SW 1271 (cell line): ENCODE data around the gene CCDC85A.

Source experiments
- DNase-seq, 2 experiments: peaks; one replicate each; lab custom pipeline; 2025; lab: John Stamatoyannopoulos, UW

Gene CCDC85A

DNA sequence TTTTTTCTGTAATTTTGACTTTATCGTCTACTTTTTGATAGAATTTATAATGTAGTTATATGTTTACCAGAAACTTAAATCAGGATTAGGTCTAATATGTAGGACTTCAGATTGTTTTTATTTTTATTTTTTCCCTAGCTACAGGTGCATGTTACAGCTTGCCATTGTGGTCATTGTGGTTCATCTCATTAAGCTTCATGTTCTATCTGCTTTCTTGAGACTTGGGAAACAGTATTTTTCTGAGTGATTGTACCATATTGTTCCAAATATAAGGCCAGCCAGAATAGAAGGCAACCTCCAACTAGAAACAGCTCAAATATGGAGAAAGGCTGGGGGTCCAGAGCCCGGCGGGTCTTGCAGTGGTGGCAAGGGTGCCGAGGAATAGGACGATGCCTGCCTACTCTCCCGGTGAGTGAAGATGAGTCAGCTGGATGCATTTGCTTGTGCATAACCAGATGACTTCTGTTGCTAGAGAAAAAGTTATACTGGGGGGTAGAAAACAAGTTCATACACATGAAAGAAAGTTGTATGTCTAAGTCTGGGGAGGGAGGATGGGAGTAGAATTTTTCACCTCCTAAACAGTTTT lies 188.4 kb downstream of the CCDC85A start:
- no peak for DNase-seq

DNA sequence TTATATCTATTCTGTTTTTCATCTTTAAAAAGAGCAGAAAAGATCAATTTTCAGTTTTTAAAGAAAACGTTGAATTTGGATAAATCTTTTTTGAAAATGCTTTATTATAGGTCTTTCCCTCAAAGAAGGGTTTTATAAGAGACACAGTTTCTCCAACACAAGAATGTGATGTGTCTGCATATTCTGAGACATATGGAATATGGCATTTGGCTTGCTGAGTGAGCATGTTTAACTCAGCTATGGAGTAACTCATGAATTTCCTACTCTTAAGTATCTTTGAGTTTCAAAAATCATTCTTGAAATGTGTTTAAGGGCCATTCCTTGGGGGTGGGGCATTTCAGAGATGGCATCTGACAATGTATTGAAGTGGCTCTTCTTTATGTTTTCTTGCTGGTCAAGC lies 191.5 kb downstream of the CCDC85A start:
- no peak for DNase-seq

DNA sequence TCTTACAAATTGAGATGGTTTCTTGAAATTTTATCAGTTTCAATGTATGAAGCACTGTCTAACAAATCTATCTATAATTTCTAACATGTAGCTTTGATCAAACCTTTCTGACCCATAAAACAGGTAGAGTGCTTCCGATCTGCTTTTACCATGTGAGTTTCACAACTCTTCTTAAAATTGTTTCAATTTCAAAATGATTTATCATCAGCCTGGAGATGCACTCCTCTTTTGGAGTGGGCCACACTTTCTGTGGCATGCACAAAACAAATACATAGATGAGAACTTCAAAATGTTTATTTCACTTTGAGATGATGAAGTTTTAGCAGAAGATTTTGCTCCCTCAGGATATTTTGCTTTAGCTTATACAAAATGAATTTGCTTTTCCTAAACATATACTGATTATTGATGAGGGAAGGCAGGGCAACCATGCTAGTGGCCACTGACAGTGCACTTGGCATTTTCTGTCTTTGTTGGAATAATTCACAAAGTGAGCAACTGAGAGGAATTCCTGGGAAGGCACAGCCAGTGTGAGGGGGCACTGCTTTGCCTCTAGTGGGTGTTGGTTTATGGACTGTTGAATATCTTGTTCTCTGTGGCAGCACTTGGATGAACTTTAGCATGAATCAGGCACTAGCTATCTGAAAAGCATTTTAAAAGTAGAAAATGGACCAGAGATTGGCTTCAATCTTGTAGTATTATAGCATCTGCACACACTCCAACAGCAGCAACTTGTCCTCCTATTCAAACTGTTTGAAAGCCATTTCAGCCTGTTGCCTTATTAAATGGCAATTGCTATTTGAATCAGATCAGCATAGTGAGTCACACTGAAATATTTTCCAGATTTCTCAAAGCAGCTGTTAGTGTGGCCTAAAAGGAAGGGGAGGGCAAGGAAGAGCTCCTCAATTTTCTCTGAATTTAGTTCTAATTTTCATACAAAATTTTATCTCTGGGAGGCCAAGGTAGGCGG lies 193.2 kb downstream of the CCDC85A start:
- no peak for DNase-seq

DNA sequence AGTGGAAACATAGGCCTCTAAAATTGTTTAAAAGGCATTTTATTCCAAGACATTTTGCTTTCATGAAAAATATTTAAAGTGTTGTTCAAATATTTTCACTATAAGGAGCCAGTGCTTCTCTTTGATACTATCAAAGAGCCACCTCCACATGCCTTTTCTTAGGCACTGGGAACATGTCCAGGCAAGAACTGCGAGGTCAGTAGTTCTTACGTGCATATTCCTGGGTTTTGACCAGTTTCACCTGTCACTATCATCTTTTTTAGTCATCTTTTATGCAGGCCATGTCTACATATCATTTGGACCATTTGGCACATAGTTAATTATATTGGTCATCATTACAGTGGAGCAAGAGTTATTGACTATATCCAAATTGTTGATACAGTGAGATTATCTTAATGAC lies 195.3 kb downstream of the CCDC85A start:
- no peak for DNase-seq

DNA sequence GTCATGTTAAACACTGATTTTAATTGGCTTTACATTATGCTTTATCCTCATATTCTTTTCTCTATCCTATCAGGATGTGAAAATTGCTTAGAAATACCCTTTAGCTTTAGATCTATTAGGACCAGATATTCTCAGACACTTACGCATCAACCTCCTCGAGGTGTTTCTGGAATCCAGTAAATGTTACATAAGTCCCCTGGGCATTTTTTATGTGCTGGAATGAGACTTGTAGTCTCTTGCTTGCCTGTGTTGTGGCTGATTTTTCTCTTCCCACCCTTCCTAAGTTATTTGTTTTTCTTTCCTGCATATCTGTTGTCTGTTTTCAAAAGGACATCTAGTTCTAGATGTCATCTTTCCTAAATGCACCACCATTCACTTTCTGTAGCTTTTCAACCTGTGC lies 197.1 kb downstream of the CCDC85A start:
- DNase-seq = no peak

DNA sequence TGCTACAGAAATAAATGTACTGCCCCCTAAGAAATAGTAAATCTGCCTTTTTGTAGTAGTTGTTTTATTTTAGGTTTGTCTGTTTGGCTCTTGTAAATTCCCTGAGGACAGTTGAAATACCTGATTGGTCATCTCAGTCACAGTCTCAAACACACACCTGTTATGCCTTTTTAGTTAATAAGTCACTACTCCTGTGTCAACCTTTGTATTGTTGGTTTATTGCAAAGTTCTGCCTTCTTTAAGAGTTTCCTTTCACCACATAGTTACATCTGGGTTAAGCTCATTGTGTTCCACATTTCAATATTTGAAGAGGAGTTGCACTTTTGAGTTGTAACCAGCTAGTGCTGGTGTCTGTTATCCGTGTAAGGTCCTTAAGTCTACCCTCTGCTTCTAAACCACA lies 198.7 kb downstream of the CCDC85A start:
- no peak for DNase-seq

DNA sequence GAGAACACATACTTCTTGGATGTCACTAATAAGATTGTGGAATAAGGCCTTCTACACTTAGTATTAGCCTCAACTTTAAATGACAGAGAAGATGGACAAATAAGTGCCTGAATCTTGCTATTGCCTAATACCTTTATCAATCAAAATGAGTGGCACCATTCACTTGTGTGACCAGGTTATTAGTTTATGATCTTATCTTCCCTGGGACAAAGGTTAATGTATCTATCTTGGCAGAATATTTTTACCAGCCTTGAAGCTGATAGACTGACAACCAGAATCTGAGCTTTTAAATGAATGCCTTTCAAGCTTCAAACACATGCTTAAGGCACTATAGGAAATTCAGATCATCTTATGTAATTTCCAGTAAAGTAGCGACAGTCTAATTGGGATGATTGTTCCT lies 202.9 kb downstream of the CCDC85A start:
- DNase-seq = no peak

DNA sequence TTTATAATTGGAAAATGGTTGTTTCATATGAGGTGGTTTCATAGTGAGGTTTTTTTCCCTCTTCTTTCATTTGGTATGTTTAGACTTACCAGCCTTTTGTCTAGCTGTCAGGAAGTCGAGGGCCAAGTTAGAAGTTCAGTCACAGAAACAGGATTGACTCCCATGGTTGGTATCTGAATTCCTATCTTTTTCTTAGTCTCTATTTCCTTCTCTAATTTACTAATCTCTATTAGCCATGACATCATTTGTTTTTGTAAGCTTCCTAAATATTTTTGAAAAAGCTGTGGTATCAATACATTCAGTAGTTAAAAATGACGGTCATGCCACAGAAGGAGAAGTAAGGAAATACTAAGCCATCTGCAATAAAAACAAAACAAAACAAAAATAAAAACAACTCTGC lies 206.9 kb downstream of the CCDC85A start:
- no peak for DNase-seq

DNA sequence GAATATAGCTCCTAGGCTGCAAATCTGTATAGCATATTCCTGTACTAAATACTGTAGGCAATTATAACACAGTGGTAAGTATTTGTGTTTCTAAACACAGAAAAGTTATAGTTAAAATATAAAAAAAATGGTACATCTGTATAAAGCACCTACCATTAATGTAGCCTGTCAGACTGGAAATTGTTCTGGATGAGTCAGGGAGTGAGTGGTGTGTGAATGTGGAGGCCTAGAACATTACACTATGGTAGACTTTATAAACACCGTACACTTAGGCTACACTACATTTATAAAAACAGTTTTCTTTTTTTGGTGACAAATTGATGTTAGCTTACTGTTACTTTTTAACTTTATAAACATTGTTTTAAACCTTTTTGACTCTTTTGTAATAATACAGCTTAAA lies 226.3 kb downstream of the CCDC85A start:
- no peak for DNase-seq

DNA sequence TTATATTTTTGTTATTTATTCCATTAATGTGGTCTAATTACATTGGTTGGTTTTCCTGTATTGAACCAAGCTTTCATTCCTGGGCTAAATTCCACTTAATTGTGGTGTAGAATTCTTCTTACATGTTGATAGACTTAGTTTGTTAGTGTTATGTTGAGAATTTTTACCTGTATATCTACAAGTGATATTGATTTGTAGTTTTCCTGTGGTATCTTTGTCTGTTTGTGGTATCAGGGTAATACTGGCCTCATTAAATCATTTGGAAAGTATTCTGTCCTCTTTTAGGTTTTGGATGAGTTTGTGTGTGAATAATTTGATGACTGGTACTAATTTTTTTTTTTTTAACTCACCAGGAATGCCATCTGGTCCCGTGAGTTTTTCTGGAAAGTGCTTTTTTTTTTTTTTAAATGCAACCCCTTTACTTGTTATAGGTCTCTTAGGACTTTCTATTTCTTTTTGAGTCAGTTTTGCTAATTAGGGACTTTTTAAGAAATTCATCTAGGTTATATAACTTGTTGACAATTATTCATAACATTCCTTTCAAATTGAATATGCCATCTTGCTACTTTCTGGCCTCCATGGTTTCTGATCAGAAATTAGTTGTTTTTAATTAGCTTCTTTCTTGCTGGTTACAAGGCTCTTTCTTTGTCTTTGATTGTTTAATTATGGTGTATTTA lies 232.8 kb downstream of the CCDC85A start:
- DNase-seq = no peak
